IPS-15b (cell line): ENCODE results near the gene MIEF1.
A peak's percentile ranks its signal among the peaks of the same experiment; 100 is the strongest.

Experiments
- H3K27me3 ChIP-seq: one replicate; pipeline ENCODE4 v1.6.1; 2013; ENCODE audit warnings: low read length; ENCODE audit not compliant: control insufficient read depth, insufficient read depth
- H3K36me3 ChIP-seq: one replicate; pipeline ENCODE4 v1.6.1; 2013; ENCODE audit warnings: low read length; ENCODE audit not compliant: control insufficient read depth, insufficient read depth
- H3K4me1 ChIP-seq: one replicate; pipeline ENCODE4 v1.6.1; 2013; ENCODE audit warnings: mild to moderate bottlenecking, low read length; ENCODE audit not compliant: control insufficient read depth, insufficient read depth
- H3K4me3 ChIP-seq: one replicate; pipeline ENCODE4 v1.5.1; 2013; ENCODE audit warnings: low read depth, low read length
- H3K9ac ChIP-seq: one replicate; pipeline ENCODE4 v1.6.1; 2013; ENCODE audit warnings: low read depth, mild to moderate bottlenecking, low read length
- H3K9me3 ChIP-seq: one replicate; pipeline ENCODE4 v1.6.1; 2013; ENCODE audit warnings: mild to moderate bottlenecking, low read length; ENCODE audit not compliant: control insufficient read depth, insufficient read depth

Gene MIEF1

DNA sequence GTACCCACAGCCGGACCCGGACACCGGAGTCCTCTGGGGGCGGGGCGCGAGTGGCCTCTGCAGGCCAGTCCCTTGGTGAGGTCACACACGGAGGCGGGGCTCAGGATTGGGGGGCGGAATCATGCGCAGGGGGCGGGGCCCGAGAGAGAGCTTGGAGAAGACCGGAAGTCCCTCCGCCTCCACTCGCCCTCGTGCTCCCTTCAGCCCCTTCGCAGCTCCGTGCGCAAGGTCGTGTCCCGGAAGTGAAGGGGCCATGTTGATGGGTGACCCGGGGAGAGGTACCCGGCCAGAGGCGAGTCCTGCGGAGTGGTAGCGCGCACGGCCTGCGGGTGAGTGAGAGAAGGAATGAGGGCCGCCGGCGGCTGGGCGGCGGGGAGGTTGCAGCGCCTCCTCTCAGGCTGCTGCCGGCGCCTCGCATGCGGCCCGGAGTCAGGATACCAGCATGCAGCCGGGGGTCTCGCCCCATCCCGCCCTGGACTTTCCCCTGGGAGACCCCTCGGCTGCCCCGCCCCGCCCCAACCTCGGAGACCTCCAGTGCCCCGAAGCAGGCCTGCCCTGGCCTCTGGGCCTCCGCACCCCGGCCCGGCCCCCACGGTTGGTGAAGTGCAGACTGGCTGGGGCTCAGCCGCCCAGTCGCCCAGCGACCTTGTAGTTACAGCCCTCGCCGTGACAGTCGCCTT is at the start of gene MIEF1:
Gene MIEF1, plus strand, starts transcription at position 182 of the 680 bp plus-strand sequence. CDS start 9,005 bp downstream, outside the sequence.
- H3K36me3 ChIP-seq: peaks cover 25% of the 10 kb centered on the region
- H3K9me3 ChIP-seq: no peaks in the 10 kb centered on the region
- peak within 1 kb of the TSS; percentile 41 for H3K9ac ChIP-seq
- peak within 1 kb of the TSS; percentile 92 for H3K4me3 ChIP-seq
- peaks cover 54% of the 10 kb centered on the region for H3K27me3 ChIP-seq
- H3K4me1 ChIP-seq: peaks cover 3% of the 10 kb centered on the region

DNA sequence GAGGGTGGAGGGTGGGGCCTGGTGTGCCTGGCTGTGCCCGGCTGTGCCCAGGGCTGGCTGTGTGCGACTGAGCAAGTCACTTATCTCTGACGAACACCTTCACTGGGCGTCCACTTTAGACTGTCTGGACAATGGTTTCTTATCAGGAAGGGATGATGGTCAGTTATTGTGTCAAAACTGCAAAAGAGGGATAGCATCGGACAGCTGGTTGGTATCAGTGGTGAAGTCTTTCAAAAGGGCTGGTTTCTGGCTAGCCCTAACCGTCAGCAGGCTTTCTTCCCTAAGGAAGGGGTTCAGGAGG is 49.4 kb upstream of the MIEF1 start:
- H3K9ac ChIP-seq: no peak overlapping the region
- peaks cover 3% of the 10 kb centered on the region for H3K4me1 ChIP-seq
- H3K9me3 ChIP-seq: no peaks in the 10 kb centered on the region
- H3K4me3 ChIP-seq: no peak overlapping the region
- H3K27me3 ChIP-seq: peaks cover 13% of the 10 kb centered on the region
- no peaks in the 10 kb centered on the region for H3K36me3 ChIP-seq

DNA sequence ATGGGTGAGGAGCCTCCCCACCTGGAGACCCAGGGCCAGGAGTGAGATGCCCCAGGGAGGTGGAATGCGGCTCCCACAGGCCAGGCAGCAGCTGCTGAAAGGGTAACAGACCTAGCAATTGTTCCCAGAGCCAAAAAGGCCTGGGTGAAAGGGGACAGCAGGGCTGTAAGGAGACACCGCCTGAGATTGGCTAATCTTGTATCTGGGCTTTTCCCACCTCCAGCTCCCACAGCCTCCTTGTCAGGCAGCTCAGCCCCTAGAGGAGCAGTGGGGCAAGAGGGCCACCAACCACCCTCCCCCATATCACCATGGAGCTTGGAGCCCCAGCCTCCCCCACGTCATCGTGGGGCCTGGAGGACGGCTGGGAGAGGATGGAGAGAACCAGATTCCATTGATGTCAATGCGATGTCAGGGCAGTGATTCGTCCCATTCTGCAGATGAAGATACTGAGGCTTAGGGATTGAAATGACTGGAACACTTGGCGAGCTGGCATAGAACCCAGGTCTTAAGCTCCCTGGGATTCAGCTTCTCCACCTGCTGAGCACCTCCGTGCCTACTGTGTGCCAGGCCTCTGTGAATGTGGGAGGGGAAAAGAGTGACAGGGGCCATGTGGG is 48.2 kb upstream of the MIEF1 start:
- H3K4me1 ChIP-seq: peaks cover 3% of the 10 kb centered on the region
- H3K9me3 ChIP-seq: no peaks in the 10 kb centered on the region
- no peak overlapping the region for H3K9ac ChIP-seq
- H3K4me3 ChIP-seq: no peak overlapping the region
- H3K36me3 ChIP-seq: no peaks in the 10 kb centered on the region
- H3K27me3 ChIP-seq: peaks cover 21% of the 10 kb centered on the region

DNA sequence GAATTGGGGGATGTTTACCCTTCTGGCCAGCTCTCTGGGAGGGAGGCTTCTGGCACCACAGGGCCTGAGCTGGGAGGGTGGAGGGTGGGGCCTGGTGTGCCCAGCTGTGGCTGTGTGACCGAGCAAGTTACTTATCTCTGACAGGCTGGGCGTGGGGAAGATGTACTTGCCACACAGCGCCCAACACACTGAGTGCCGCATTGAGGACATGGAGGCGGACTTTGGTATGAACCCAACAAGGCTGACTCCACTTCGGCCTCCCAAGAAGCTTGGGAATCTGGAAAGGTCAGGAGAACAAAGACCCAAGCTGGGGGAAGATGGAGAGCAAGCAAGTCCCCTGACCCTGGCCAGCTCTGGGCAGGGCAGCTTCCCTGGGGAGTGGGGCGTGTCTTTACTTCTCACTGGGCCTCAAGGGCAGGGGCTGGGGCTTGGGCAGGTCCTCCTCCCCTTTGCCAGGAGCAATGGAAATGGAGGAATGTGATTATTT is 47.7 kb upstream of the MIEF1 start:
- peaks cover 21% of the 10 kb centered on the region for H3K27me3 ChIP-seq
- H3K4me1 ChIP-seq: peaks cover 3% of the 10 kb centered on the region
- no peaks in the 10 kb centered on the region for H3K36me3 ChIP-seq
- no peak overlapping the region for H3K4me3 ChIP-seq
- no peaks in the 10 kb centered on the region for H3K9me3 ChIP-seq
- H3K9ac ChIP-seq: no peak overlapping the region

DNA sequence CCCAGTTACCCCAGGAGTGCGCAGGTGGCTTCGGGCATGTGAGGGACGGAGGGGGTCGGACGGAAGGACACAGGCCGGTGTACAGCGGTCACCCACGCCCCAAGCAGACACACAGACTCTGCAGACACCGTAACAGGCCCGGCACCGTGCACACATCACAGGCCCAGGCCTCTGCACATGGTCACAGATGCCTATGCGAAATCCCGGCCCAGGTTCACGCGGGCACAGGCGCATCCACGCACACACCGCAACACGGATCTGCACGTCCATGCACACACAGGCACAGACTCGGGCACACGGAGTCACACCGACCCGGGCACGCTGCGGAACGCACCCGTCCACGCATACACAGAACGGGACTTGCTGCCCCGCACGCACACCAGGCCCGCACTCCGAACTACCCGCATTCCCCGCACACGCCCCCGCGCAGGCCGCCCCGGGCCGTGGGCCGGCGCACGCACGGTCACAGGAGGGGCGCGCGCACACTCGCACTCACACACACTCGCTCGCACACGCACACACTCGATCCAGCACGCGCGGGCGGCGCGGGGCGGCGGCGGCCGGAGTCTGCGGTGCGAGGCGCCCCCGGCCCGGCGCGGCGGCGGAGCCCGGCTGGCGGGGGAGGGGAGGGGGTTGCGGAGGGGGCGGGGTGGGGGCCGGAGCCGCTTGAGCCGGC is 45.4 kb upstream of the MIEF1 start, which contains the start of gene MGAT3:
Gene MGAT3, plus strand, starts transcription at position 491 of the 676 bp plus-strand sequence. CDS start 30,336 bp downstream, outside the sequence.
- no peaks in the 10 kb centered on the region for H3K36me3 ChIP-seq
- H3K9ac ChIP-seq: no peak within 1 kb of the TSS
- H3K27me3 ChIP-seq: peaks cover 21% of the 10 kb centered on the region
- no peaks in the 10 kb centered on the region for H3K9me3 ChIP-seq
- H3K4me3 ChIP-seq: peak within 1 kb of the TSS; percentile 49
- peaks cover 3% of the 10 kb centered on the region for H3K4me1 ChIP-seq

DNA sequence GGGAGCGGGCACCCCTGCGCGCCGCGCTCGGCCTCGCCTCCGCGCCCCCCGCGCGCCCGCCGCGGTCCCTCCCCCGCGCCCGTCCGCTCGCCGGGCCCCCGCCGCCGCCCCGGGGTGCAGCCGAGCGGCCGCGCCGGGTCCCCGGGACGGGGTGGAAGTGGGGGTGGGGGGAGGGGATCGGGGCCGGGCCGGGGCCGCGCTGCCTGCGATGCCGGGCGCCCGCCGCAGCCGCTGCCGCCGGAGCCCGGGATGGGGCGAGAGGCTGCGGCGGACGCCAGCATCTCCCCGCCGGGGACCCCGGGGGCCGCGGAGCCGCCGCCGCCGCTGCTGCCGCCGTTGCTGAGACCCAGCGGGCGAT is 44.9 kb upstream of the MIEF1 start:
- peaks cover 3% of the 10 kb centered on the region for H3K4me1 ChIP-seq
- no peaks in the 10 kb centered on the region for H3K36me3 ChIP-seq
- H3K27me3 ChIP-seq: peaks cover 21% of the 10 kb centered on the region
- H3K9ac ChIP-seq: no peak overlapping the region
- no peaks in the 10 kb centered on the region for H3K9me3 ChIP-seq
- H3K4me3 ChIP-seq: no peak overlapping the region

DNA sequence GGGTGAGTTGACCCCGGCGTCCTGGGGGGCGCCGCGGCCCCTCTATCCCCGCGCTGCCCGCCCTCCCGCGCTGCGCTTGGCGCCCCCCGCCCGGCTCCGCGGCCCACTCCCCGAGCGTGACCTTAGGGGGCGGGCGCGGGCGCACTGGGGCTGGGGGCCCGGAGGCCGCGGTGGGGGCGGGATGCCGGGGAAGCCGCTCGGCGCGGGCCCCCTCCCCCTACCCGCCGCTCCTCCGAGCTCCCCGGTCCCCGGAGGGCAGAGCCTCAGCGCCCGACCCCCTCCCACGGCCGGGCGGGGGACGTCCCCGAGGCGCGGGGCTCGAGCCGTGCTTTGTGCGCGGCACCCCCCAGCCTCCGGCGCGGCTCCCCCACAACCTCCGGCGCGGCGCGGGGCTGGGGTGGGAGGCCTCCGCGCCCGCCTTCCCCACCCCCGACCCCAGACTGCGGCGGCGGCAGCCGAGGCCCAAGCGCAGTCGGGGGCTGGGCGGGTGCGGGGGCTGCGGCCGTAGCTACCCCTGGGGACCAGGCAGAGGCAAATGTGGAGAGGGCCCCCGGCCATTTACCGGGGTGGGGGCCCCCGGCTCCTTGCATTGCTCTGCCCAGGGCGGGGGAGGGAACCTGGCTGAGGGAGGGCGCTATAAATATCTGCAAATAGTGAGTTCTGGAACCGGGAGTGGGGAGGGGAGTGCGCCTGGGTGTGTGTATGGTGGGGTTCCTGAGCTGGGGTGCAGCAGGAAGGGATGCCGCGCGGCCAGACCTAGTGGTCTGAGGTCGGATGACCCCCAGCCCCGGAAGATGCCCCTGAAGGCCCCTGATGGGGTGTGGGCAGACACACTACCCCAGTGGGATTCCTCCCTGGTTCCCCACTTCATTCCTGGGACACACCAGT is 44.3 kb upstream of the MIEF1 start:
- no peaks in the 10 kb centered on the region for H3K36me3 ChIP-seq
- H3K27me3 ChIP-seq: peaks cover 21% of the 10 kb centered on the region
- peaks cover 3% of the 10 kb centered on the region for H3K4me1 ChIP-seq
- no peaks in the 10 kb centered on the region for H3K9me3 ChIP-seq
- no peak overlapping the region for H3K9ac ChIP-seq
- H3K4me3 ChIP-seq: peak overlapping the region; percentile 49

DNA sequence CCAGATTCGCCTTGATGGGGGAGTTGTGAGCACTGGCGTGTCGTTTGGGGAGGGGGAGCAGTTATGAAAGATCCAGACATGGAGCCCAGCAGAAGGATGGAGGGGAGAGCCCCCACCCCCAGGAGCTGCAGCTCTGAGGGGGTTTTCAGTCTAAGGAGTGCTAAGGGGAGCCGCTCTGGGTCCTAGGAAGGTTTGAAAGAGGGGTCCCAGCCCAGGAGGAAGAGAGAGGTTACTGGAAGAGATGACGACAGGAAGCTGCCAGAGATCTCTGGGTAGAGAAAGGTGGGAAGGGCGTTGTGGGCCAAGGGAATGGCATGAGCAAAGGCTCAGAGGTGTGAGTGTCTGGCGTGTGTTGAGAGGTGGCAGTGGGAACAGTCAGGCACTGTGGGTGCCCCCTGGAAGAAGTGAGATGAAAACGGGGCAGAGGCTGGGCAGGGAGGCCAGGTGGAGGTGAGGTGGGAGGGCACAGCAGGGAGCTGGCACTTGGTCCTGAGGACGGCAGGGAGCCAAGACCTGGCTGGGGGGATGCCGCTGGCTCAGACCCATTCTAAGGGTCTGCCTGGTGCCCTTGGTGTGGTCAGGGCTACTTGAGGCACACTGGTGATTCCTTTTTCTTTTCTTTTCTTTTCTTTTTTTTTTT is 43.5 kb upstream of the MIEF1 start:
- H3K36me3 ChIP-seq: no peaks in the 10 kb centered on the region
- H3K9me3 ChIP-seq: no peaks in the 10 kb centered on the region
- peaks cover 3% of the 10 kb centered on the region for H3K4me1 ChIP-seq
- no peak overlapping the region for H3K9ac ChIP-seq
- H3K4me3 ChIP-seq: peak overlapping the region; percentile 49
- peaks cover 21% of the 10 kb centered on the region for H3K27me3 ChIP-seq

DNA sequence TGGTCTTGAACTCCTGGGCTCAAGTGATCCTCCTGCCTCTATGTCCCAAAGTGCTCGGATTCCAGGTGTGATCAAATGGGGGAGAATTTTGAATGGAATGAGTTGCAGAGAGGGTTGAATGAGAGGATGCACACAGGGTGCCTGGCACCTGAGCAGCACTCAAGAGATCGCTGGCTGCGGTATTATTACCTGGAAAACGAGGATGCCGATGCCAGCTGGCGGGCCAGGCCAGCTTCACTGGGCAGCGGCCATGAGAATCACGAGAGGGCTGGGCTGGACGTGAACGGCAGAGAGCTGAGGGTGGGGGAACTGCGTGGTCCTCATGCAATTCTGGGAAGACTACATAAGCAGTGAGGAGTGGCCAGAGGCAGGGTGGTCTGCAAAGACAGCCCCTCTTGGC is 42.4 kb upstream of the MIEF1 start:
- no peaks in the 10 kb centered on the region for H3K9me3 ChIP-seq
- H3K4me3 ChIP-seq: no peak overlapping the region
- peaks cover 2% of the 10 kb centered on the region for H3K4me1 ChIP-seq
- no peak overlapping the region for H3K9ac ChIP-seq
- H3K27me3 ChIP-seq: peaks cover 21% of the 10 kb centered on the region
- H3K36me3 ChIP-seq: no peaks in the 10 kb centered on the region

DNA sequence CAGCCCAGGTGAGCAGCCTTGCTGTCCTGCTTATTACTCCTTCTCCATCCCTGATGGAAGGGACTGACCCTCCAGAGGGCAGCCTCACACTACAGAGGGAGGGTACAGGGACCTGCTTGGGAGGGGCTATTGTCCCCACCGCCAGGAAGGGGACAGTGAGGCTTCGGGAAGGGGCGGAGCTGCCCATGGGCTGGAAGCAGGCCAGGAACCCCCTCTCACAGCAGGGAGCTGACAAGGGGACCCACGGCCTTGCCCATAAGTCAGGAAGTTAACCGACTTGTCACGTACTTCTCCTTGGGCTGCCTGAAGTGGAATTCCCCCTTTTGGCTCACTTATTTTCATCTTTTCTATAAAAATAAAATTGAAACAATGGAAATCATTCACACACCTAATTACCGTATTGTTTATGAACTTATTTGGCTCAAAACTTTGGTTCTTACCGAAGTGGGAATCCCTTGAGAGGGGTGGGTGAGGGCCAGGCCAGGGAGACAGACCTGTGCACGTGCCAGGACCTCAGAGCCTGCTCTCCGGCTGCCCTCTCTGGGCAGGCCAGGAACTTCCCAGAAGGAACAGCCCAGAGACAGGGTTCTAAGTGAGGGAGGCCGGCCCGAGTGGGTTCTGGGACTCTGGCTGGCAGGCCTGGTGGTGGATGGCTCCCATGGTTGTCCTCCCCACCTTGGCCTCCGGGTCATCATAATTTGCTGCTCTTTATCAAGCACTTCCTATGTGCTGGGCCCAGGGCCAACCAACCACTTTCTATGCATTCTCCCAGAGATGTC is 39.5 kb upstream of the MIEF1 start:
- no peak overlapping the region for H3K4me3 ChIP-seq
- H3K9ac ChIP-seq: no peak overlapping the region

More for the DNA sequence above, 39.5 kb upstream of the MIEF1 start:
- Histone ChIP-seq H3K4me1 (no peaks in the 10 kb centered on the region), H3K27me3 (peaks cover 8% of the 10 kb centered on the region), H3K36me3 (no peaks in the 10 kb centered on the region), H3K9me3 (no peaks in the 10 kb centered on the region)
